RCC 7860 (cell line): Measurements from ENCODE around the gene ZNF777.
A peak's percentile ranks its signal among the peaks of the same experiment; 100 is the strongest.
"Not testable (repeated sequence)": the region's sequence is repeated elsewhere in the genome, so short reads cannot be mapped to it uniquely, and the experiment has no call there.

ENCODE experiments used
- DNase-seq: peaks from one replicate; pipeline ENCODE4 v3.0.0-alpha.2; 2015; ENCODE audit warnings: low spot score
- FAIRE-seq: peaks from 2 replicates; lab custom pipeline; 2012; peaks lifted over from hg19 to GRCh38; lab: Jason Lieb, UNC

The ZNF777 gene

GRCh38 chr7:149460493-149461277, at the start of gene ZNF777:
TSS of gene ZNF777 (minus strand) at chr7:149461062. CDS start at chr7:149456022, 5,040 bp downstream.
- FAIRE-seq: no peak
- peak; percentile 75 for DNase-seq

GRCh38 chr7:149510248-149510647, 49.4 kb upstream of the ZNF777 start:
- no peak for DNase-seq
- no peak for FAIRE-seq

GRCh38 chr7:149509774-149510173, 48.9 kb upstream of the ZNF777 start:
- FAIRE-seq: no peak

GRCh38 chr7:149505551-149505950, 44.7 kb upstream of the ZNF777 start:
- FAIRE-seq (no peak), DNase-seq (no peak)

More at GRCh38 chr7:149509774-149510173, 48.9 kb upstream of the ZNF777 start:
- DNase-seq: no peak

GRCh38 chr7:149501651-149502050, 40.8 kb upstream of the ZNF777 start:
- FAIRE-seq (no peak), DNase-seq (no peak)

- FAIRE-seq: no peak
- DNase-seq: no peak
Observed at GRCh38 chr7:149500910-149501309, 40.0 kb upstream of the ZNF777 start.

GRCh38 chr7:149500201-149500600, 39.3 kb upstream of the ZNF777 start:
- no peak for DNase-seq
- no peak for FAIRE-seq

GRCh38 chr7:149498811-149499210, 37.9 kb upstream of the ZNF777 start:
- no peak for DNase-seq
- FAIRE-seq: no peak

- DNase-seq: peak; percentile 70
- FAIRE-seq: no peak
Observed at GRCh38 chr7:149497467-149498261, 36.8 kb upstream of the ZNF777 start, which contains the start of gene ZNF746. TSS of gene ZNF746 (minus strand) at chr7:149497809. CDS start at chr7:149497536, 273 bp downstream.

GRCh38 chr7:149496642-149497391, 36.0 kb upstream of the ZNF777 start:
- FAIRE-seq (no peak), DNase-seq (no peak)

- FAIRE-seq: no peak
- peak; percentile 54 for DNase-seq
Observed at GRCh38 chr7:149495785-149496641, 35.2 kb upstream of the ZNF777 start.

- DNase-seq (no peak), FAIRE-seq (no peak)
Observed at GRCh38 chr7:149494738-149495368, 34.0 kb upstream of the ZNF777 start.

GRCh38 chr7:149493975-149494374, 33.1 kb upstream of the ZNF777 start:
- DNase-seq, FAIRE-seq: not testable (repeated sequence)

GRCh38 chr7:149493366-149493765, 32.5 kb upstream of the ZNF777 start:
- FAIRE-seq: no peak
- no peak for DNase-seq

- FAIRE-seq (no peak), DNase-seq (no peak)
Observed at GRCh38 chr7:149490083-149490760, 29.4 kb upstream of the ZNF777 start.

GRCh38 chr7:149489391-149490024, 28.6 kb upstream of the ZNF777 start:
- FAIRE-seq (no peak), DNase-seq (no peak)

- no peak for DNase-seq
- no peak for FAIRE-seq
Observed at GRCh38 chr7:149479568-149479967, 18.7 kb upstream of the ZNF777 start.

- no peak for DNase-seq
- no peak for FAIRE-seq
Observed at GRCh38 chr7:149478754-149479153, 17.9 kb upstream of the ZNF777 start.
